HG03457 (cell line): ENCODE results near the gene KLHL29.

Source experiments
- ATAC-seq: cut with Tn5 transposase; IDR thresholded peaks from one replicate; pipeline ENCODE4 v1.9.1; 2021; ENCODE audit warnings: moderate number of reproducible peaks; ENCODE audit not compliant: unreplicated experiment

Gene KLHL29

GRCh38 chr2:23664066-23664788 lies 279.2 kb downstream of the KLHL29 start:
- no peak for ATAC-seq

GRCh38 chr2:23666241-23666979 lies 281.4 kb downstream of the KLHL29 start:
- no peak for ATAC-seq

DNA sequence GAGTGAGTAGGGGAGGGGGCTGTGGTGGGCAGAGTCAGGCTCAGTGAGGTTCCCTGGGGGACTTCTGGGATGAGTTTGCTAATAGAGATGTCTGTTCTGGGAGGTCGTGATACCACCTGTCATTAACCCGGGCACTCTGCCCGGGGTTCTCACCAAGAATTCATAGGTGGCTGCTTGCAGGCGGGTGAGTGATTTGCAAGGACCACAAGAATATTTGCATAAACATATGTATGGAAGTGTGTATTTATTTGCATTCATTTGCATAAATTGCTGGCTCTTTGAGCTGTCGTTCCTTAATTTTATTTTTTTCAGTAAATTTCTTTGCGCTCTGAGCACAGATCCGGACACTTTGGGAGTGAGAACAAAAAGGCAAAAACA lies 282.0 kb downstream of the KLHL29 start:
- ATAC-seq, result no peak

DNA sequence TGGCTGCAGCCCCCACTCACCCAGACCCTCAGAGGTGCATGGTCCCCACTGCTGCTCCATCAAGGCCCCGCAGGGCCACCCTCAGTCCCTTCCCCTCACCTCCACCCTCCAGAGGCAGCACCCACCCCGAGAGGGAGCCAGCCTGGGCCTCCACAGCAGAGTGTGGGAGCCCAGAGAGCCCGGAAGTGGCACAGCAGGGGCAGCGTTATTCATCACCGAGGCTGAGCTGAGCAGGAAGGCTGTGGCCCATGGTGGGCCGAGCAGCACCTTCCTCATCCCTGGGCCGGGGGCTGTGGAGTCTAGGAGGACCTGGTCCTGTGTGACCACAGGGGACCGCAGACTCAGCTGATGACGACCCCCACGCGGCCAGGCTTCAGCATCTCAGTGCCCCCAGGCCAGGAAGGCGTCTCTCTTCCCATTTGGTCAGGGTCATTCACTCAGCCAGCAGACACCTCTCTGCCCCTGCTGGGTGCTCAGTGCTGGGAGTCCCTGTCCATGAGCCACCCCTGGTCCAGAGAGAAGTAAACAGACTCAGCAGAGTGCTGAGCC lies 283.9 kb downstream of the KLHL29 start:
- ATAC-seq, result no peak

DNA sequence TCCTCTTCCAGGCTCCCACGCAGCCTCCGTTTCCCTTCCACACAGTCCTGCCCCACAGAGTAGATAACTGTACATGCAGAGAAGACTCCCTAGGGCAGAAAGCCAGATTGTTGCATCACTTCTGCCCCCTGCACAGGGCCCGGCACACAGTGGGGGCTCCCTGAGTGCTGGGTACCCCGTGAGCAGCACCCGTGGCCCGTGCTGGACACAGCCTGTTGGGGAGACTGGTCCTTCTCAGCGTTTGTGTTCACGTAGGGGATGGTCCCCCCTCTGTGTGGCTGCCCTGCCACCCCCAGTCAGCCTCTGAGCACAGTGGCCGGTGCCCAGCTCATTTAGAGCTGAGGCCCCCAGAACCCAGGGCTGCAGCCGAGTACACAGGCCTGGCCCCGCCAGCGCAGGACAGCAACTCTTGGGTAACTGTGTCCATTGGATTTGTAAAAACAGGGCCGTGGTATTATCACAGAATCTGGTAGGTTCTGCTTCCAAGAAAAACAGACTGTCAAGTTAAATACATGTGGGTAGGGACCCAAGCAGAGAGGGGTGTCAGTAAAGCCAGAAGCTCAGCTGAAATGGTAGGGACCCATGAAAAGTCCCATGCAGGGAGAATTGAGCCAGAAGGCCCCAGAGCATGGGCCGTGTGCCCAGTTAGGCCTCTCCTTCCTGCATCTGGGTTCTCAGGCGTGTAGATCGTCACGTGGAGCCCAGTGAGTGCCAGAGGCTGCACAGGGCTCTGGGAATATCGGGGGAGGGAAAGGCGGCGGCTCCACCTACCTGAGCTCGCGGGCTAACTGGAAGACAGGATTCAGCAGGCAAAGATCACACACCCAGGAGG lies 284.6 kb downstream of the KLHL29 start:
- ATAC-seq, result no peak

DNA sequence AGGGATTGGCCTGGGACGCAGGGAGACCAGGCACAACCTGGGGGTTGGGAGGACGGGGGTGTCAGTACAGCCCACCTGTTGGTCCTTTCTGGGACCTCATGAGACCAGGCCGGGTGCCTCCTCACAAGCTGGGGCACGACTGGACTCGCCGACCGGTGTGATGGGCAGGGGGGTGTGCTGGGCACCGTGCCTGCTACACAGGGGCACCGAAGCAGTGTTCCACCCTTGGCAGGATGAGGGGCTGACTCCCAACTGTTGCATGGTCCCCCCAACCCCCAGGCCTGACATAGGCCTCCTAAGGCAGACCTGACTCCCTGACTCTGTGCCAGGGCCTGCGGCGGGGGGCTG lies 285.2 kb downstream of the KLHL29 start:
- ATAC-seq, result no peak

- ATAC-seq, result no peak
Observed at GRCh38 chr2:23673082-23673481, 288.1 kb downstream of the KLHL29 start.

DNA sequence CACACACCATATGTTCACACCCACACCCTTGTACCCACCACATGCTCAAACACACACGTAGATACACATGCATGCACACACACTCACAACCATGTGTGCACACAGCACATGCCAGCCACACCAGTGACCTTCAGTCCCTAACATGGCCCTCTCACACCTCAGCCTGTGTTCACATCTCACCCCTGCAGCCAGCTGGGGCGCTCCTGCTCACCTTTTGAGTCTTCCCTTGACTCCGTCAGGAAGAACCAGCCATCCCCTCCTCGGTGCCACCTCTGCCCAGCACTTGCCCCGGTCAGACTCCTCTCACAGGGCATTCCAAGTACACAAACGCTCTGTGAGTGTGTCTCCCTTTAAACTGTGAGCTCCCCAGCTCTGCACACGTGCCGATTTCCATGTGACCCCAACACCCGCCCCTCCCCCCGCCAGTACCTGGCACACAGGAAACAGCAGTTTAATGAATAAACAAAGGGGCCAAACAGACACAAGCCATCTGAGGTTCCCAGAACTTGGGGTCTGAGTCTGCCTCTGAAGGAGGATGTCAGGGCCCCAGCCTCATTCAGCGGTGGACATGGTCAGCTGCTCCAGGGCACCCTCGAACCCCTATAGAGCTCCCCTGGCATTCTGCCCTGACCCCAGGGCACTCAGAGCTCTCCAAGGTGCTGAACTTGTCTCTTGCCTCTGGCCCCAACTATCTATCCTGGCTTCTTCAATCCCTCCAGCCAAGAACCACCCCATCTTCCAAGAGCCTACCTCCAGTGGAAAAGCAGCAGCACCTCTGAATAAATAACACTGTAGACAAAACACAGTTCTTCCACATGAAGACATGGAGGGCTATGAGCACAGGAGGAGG lies 289.1 kb downstream of the KLHL29 start:
- ATAC-seq, result no peak

- ATAC-seq, result no peak
Observed at GRCh38 chr2:23675506-23675905, 290.5 kb downstream of the KLHL29 start.

DNA sequence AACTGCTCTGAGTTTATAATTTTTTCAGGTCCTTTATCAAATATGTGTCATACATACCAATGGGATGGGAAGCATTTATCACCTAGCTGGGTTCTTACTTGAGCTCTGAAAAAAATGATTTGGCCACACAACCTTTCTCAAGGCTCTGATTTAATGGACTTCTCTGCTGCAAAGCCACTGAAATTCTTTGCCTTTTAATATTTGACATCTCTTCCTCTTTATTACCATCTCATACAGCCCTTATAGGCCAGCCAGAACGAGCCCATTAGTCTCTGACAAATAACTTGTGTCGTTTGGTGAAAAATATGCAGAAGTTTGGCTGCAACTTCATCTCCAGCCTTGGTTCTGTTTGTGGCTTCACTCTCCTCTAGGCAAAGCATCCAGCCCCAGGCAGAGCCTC lies 292.9 kb downstream of the KLHL29 start:
- no peak for ATAC-seq

DNA sequence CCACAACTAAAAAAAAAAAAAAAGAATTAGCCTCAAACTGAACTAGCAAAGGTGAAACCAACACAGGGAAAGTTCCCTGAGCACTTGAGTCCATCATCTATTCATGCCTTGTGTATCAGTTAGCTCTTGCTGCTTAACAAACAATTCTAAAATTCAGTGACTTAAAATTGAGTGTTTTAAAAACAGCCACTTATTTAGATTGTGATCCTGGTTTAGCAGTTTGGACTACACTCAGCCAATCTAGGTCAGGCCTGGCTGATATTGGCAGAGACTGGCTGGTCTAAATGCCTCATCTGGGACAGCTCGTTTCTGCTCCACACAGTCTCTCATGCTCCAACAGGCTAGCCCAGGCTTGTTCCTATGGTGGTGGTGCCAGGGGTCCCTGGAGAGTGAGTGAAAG lies 294.1 kb downstream of the KLHL29 start:
- ATAC-seq, result no peak

- ATAC-seq, result no peak
Observed at GRCh38 chr2:23680951-23681350, 296.0 kb downstream of the KLHL29 start.

GRCh38 chr2:23681356-23682140 lies 296.6 kb downstream of the KLHL29 start:
- ATAC-seq, result no peak

- no peak for ATAC-seq
Observed at GRCh38 chr2:23682481-23682880, 297.5 kb downstream of the KLHL29 start.

DNA sequence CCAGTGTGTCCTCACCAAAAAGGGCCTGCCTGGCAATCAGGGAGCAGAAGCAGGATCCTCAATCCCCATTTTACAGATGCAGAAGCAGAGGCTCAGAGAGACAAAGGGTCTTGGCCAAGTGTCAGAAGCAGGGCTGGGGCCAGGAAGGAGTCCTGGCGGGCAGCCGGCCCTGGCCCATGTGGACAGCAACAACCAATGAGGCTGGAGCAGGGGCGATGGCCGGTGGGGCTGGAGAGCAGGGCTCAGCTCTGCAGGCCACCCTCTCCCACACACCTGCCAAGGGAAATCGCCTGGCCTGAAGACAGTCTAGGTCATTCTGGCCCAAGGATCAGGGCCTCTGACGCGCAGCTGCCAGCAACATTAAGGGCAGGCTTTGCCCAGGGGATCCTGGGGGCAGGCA lies 298.0 kb downstream of the KLHL29 start:
- no peak for ATAC-seq

GRCh38 chr2:23684395-23685176 lies 299.6 kb downstream of the KLHL29 start:
- no peak for ATAC-seq

GRCh38 chr2:23685181-23685580 lies 300.2 kb downstream of the KLHL29 start:
- no peak for ATAC-seq

GRCh38 chr2:23685706-23686105 lies 300.7 kb downstream of the KLHL29 start:
- ATAC-seq, result no peak

DNA sequence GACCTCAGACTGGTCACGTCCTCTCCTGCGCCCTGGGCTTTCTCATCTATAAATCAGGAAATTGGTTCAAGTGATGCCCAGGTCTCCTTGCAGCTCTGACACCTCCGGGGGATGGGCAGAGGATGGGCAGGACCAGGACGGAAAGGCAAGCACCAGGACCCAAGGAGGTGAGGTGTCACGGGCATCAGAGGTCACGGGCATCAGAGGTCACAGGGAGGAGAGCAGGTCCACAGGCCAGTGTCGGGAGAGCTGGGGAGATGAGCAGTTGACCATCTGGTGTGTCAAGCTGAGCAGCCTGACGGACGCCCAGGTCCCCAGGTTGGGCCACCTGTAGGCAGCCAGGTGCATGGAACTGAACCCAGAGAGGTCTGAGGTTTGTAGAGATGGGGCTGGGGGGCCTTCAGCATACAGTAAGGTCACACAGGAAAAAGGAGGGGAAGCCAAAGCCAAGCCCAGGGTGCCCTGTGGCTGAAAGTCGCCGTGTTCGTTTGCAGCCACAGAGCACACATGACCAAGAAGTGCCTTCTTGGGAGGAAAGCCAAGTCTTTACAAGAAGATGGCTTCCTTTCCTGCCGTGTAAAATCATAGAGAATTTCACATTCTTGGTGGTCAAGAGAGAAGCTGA lies 301.5 kb downstream of the KLHL29 start:
- ATAC-seq, result no peak
